Measurements from ENCODE around the gene PPP3R1.
A peak's percentile ranks its signal among the peaks of the same experiment; 100 is the strongest.
"Not testable (repeated sequence)": the region's sequence is repeated elsewhere in the genome, so short reads cannot be mapped to it uniquely, and the experiment has no call there.

Gene PPP3R1

DNA sequence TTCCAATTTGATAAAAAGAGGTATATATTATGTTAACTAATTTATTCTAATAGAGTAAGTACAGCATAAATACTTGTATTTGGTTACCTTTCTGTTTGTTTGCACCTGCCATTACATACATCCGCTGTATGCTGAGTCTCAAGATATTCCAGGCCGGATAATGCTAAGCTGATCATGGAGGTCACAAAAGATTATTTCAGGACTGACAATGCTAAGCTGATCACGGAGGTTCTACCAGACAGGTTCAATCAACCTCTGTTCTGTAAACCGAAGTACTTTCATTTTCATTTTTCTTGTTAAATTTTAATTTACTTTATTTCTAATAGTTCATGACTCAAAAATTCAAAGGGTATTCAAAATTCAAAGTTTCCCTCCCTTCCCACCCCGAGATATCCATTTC is 63.5 kb downstream of the PPP3R1 start:
- DNase-seq (ENCODE audit: low read depth in 2 of 2), result no peak

DNA sequence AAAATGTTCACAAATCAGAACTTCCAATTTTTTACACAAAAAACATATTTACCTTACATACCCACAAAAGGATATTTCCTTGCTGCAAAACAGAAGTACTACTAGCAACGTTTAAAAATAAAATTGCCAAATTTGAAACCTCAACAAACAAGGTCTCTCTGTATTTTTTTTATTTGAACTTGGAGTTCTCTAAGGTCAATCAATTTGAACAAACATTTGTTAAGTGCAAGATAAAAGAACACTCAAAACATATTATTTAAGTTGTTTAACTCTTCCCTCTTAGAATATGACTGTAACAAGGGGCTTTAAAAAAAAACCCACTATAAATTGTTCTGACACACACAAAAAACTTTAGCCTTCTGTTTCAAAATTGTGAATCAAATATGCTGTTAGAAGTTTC is 65.0 kb downstream of the PPP3R1 start:
- DNase-seq (ENCODE audit: low read depth in 2 of 2), result no peak

GRCh38 chr2:68185541-68186164 is 66.7 kb downstream of the PPP3R1 start:
- DNase-seq (ENCODE audit: low read depth in 2 of 2), result peak; percentile 22 to 44

DNA sequence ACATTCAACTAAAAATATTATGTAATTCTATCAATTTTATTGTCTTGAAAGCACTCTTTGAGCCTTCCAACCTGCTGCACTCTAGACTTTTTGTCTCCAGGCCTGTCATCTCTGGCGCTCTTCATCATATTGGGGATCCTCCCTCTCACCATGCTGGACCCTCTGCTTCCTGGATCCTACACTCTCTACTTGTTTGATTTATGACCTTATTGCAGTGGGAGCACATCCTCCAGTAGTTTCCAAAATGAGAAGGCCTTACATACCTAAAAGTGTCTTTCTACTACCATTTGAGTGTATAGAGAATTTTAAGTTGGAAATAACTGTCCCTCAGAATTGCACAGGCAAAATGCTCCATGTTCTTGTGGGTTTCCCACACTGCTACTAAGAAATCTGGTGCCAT is 69.4 kb downstream of the PPP3R1 start:
- no peak for DNase-seq (ENCODE audit: low read depth in 2 of 2)

- no peak for DNase-seq (ENCODE audit: low read depth in 2 of 2)
These were observed 73.2 kb downstream of the PPP3R1 start for GRCh38 chr2:68178954-68179627.

DNA sequence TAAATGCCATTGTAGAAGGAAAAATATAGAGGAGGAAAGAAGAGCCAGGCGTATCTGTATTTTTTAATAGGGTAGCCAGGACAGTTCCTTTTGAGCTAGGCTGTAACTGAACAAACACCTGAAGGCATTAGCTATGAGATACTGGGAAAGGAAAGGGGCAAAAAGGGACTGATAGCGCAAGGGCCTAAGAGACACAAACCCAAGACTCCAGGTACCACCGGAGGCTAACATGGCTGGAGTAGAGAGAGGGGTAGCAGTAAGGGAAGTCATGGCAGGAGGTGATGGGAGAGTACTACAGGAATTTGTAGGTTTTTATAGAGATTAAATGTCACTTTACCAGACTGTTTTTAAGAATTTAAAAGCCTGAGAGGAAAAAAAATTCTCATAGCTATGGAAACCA is 73.9 kb downstream of the PPP3R1 start:
- DNase-seq (ENCODE audit: low read depth in 2 of 2), result no peak

- no peak for DNase-seq (ENCODE audit: low read depth in 2 of 2)
These were observed 74.8 kb downstream of the PPP3R1 start for GRCh38 chr2:68177541-68177940.

- no peak for DNase-seq (ENCODE audit: low read depth in 2 of 2)
These were observed 75.7 kb downstream of the PPP3R1 start for GRCh38 chr2:68176657-68177056.

- DNase-seq (ENCODE audit: low read depth in 2 of 2), result not testable (repeated sequence)
These were observed 77.1 kb downstream of the PPP3R1 start for GRCh38 chr2:68175210-68175609.

GRCh38 chr2:68172990-68173700 is 79.2 kb downstream of the PPP3R1 start:
- no peak for DNase-seq (ENCODE audit: low read depth in 2 of 2)

- DNase-seq (ENCODE audit: low read depth in 2 of 2), result no peak
These were observed 79.8 kb downstream of the PPP3R1 start for GRCh38 chr2:68172521-68172920.

DNA sequence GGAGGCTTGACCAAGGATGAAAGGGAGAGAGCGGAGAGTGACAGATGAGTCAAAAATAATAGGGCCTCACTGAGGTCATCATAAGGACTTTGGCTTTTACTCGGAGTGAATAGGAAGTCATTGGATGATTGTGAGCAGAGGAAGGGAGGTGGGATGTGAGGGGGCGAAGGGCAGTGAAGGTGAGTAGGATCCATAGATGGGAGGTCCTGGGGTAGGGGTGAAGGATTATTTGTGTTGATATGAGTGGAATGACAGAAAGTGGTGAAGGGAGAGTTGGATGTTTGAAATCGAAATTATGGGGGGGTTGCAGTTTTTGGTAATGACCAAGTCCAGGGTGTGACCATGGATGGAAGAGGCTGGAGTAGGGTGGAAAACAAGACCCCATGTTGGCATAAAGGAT is 80.6 kb downstream of the PPP3R1 start:
- DNase-seq (ENCODE audit: low read depth in 2 of 2), result no peak

DNA sequence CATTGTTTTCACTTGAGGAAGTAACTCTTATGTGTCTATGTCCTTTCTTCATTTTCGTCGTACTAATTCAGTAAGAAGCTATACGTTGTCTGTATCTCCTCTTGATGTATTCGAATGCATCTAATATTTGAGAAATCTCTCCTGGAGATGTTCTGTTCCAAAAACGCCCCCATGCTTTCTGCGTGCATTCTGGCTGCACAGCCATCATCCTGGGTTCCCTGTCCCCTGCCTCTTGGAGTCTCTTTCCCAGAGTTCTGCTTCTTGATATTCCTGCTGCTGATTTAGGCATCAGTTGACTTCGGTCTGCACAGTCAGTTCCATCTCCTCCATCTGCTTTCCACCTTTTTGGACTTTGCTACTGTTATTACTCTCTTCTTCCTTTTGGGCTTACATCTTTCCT is 81.2 kb downstream of the PPP3R1 start:
- DNase-seq (ENCODE audit: low read depth in 2 of 2), result no peak

DNA sequence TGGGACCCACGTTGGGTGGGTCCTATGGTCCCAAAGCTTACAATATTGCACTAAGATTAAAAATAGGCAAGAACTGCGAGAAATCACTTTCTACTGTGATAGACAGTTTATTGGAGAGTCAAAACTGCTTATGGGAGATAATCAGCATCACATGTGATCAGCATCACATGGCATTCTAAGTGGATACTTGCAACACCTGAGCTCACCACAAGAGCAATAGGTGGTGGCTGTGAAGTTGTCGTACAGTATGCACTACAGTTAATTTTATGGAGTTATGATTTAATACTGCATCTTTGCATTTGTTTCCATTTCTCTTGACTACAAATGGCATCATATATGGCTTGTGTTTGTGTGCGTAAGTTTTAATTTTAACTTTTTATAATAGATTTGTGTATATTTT is 83.0 kb downstream of the PPP3R1 start:
- DNase-seq (ENCODE audit: low read depth in 2 of 2), result no peak

DNA sequence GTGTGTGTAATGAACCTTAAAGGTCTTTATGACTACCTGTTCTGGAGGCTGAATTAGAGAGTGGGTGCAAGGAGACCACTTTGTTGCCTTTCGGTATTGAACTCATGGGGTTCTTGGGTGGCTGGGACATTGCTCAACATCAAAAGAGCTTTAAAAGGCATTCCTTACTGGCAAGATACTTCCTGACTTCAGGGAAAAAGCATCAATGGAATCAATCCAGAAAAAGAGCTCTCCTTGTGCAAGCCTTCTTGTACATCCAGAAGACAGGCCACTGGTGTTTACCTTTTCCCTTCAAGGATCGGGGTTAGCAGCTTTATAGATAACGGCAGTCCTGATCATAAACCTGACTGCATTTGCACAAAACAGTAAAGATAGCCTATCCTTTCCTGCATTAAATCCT is 85.1 kb downstream of the PPP3R1 start:
- no peak for DNase-seq (ENCODE audit: low read depth in 2 of 2)

DNA sequence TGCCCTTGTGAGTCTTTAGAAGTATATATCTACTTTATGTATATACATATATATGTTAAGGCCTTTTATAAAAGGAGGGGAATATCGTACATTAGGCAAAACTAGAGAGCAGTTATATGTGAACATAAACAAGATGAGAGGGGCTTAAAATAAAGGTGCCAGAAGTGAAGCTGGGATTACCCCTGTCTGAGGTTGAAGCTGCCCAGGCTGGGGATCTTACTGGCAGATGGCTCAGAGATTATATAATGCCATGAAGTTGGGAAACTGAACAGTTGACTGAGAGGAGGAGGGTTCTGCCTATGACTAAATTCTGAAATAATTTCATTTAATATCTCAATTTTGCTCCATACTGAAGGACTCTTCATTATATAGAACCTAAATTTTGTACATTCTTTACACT is 88.7 kb downstream of the PPP3R1 start:
- DNase-seq (ENCODE audit: low read depth in 2 of 2), result no peak

DNA sequence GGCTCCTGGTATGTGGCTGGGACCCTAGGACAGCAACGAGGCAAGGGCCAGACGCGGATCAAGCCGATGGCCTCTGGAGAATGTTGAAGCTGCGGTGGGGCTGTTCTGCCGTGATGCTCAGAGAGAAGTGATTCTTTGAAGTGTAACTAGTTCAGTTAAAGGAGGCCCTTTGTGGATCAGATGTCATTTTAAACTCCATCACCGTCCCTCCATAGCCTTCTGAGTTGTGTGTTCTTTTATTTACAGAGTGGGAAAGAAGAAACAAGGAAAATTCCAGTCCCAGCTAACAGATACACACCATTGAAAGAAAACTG is 94.2 kb downstream of the PPP3R1 start:
- no peak for DNase-seq (ENCODE audit: low read depth in 2 of 2)

DNA sequence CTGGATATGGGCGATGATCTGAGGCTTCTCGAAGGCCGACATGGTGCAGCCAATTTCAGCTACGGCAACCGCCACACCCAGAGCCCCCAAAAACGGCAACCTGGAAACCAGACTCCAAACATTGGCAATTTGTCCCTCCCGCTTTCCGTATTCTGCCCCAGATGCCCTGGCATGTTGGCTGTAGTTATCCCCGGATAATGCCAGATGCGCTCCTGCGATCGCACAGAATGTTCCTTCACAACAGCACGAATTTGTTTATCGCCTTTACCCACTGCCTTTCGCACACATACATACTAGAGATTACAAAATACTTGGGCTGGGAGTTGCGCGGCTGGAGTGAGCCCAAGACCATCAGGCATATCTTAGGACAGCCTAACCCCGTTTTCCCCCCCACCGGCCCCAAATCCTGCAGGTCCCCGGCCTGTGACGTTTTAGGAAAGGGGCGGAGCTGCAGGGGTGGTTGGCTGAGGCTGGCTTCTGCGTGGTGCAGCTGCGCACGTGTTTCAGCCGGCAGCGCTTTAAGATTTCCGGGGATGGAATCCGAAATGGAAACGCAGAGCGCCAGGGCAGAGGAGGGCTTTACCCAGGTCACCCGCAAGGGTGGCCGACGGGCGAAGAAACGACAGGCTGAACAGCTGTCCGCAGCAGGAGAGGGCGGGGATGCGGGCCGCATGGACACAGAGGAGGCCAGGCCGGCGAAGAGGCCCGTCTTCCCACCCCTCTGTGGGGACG is 94.8 kb downstream of the PPP3R1 start, which contains the start of gene PNO1:
Gene PNO1, plus strand, starts transcription at position 487 of the 732 bp plus-strand sequence. Its CDS starts 47 bp downstream, at position 534.
- DNase-seq (ENCODE audit: low read depth in 2 of 2), result peak; percentile 93 to 95

- DNase-seq (ENCODE audit: low read depth in 2 of 2), result no peak
These were observed 95.3 kb downstream of the PPP3R1 start for GRCh38 chr2:68157002-68157401.

GRCh38 chr2:68156419-68156818 is 95.9 kb downstream of the PPP3R1 start:
- no peak for DNase-seq (ENCODE audit: low read depth in 2 of 2)

DNA sequence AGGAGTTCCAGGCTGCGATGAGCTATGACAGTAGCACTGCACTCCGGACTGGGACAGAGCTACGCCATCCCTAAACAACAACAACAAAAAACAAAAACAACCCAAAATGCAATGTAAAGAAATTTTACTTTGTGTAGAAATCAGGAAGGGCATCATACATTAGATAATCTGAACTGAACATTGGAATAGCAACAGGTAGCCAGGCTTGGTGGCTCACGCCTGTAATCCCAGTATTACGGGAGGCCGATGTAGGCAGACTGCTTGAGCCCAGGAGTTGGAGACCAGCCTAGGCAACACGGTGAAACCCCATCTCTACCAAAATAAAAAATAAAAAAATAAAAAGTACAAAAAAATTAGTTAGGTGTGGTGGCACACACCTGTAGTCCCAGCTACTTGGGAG is 96.7 kb downstream of the PPP3R1 start:
- no peak for DNase-seq (ENCODE audit: low read depth in 2 of 2)

DNA sequence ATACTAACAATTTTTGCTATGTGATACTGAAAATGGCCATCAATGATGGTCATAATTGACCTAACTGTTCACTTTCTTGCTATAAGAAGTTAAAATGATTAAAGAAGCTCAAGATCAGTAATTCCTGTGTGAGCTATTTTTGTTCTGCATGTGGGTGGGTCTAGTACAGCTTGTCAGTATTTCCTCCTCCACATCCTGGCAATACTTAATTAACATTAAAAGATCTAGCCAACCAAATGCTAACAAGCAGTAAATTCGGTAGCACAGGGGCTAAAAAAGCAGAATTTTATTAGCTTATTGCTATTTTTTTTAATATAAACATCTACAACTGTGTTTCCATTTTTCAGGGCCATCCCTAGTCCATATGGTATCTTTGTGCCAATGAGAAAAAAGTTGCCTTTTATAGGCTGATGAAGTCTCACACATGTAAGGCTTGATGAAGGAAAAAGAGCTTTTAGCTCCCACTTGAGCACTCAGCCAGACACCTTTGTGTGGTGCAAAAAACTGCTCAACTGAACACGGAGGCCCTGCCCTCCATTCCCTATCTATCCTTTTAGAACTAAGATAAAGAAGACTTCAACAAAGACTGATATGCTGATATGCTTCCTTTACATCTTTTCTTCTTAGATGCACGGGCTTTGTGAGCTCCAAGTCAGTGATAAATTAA is 99.5 kb downstream of the PPP3R1 start:
- DNase-seq (ENCODE audit: low read depth in 2 of 2), result no peak
